Peyer's patch (tissue), 4 donors: Measurements from ENCODE around the gene COQ8A.

Experiments
- POLR2A ChIP-seq, 2 donors: fragments of 450-650 bp; IDR thresholded peaks; one replicate each; pipeline ENCODE4 v1.5.1; 2017; ENCODE audit warnings: antibody characterized with exemption in 2 of 2, mild to moderate bottlenecking in 2 of 2, moderate library complexity in 2 of 2
- TF ChIP-seq, protein P1 (sequence below), 6 experiments: fragments of 450-650 bp in 4 of 6; fragments of 200-600 bp in 2 of 6; sonication (generic) in 1 of 6; IDR thresholded peaks; one replicate each; pipeline ENCODE4 v1.5.1; 2017 to 2019; ENCODE audit warnings: antibody characterized with exemption in 6 of 6, mild to moderate bottlenecking in 3 of 6, moderate library complexity in 1 of 6

- no peak for TF ChIP-seq POLR2A (IDR thresholded peaks at IDR 0.05)
- TF ChIP-seq, protein P1, sequence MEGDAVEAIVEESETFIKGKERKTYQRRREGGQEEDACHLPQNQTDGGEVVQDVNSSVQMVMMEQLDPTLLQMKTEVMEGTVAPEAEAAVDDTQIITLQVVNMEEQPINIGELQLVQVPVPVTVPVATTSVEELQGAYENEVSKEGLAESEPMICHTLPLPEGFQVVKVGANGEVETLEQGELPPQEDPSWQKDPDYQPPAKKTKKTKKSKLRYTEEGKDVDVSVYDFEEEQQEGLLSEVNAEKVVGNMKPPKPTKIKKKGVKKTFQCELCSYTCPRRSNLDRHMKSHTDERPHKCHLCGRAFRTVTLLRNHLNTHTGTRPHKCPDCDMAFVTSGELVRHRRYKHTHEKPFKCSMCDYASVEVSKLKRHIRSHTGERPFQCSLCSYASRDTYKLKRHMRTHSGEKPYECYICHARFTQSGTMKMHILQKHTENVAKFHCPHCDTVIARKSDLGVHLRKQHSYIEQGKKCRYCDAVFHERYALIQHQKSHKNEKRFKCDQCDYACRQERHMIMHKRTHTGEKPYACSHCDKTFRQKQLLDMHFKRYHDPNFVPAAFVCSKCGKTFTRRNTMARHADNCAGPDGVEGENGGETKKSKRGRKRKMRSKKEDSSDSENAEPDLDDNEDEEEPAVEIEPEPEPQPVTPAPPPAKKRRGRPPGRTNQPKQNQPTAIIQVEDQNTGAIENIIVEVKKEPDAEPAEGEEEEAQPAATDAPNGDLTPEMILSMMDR (IDR thresholded peaks at IDR 0.05) = no peak
These were observed 54.7 kb downstream of the COQ8A start for GRCh38 chr1:226994586-226995364.
